ENCODE data around the gene TSTD2. TPM values are rescaled to one million over a fixed set of nuclear protein-coding genes. Genes with fewer than 3 reads are reported as not detected.
A peak's percentile ranks its signal among the peaks of the same experiment; 100 is the strongest.

Gene TSTD2
- polyA plus RNA-seq, result 50.0 and 57.6 TPM in 2 replicates
- polyA minus RNA-seq, result 54.3 and 57.7 TPM in 2 replicates

GRCh38 chr9:97632985-97633858 lies at the start of gene TSTD2, which contains the start of gene NCBP1:
TSTD2 (minus strand) TSS chr9:97633368; CDS start chr9:97627562, 5,806 bp downstream.
NCBP1 (plus strand) TSS chr9:97633821; CDS start chr9:97633882, 61 bp downstream.
- peak within 1 kb of the TSS; percentile 98 for H3K9ac ChIP-seq (ENCODE audit: low read length)
- no peaks in the 10 kb centered on the region for H4K20me1 ChIP-seq (ENCODE audit: insufficient read depth)
- H3K4me3 ChIP-seq (ENCODE audit: low read length), result peak within 1 kb of the TSS; percentile 96
- peaks cover 7% of the 10 kb centered on the region for H3F3A ChIP-seq (ENCODE audit: insufficient read depth, low read length, poor library complexity, severe bottlenecking)
- H3K27me3 ChIP-seq (ENCODE audit: insufficient read depth, low read depth, low read length), result no peaks in the 10 kb centered on the region
- H3K79me2 ChIP-seq (replicated peaks; ENCODE audit: insufficient read depth, low read length), result peaks cover 75% of the 10 kb centered on the region
- H3K36me3 ChIP-seq (ENCODE audit: insufficient read depth, low read length), result no peaks in the 10 kb centered on the region
- TF ChIP-seq POLR2AphosphoS5 (IDR thresholded peaks at IDR 0.05) (peak; percentile 92), CTCF (IDR thresholded peaks at IDR 0.05; ENCODE audit: poor library complexity, severe bottlenecking) (peak; percentile 36), REST (IDR thresholded peaks at IDR 0.05; ENCODE audit: borderline replicate concordance) (peak; percentile 60), MXI1 (conservative IDR thresholded peaks at IDR 0.05; ENCODE audit: poor library complexity, severe bottlenecking) (peak; percentile 84), EZH2 (IDR thresholded peaks at IDR 0.05; ENCODE audit: borderline replicate concordance, insufficient read depth, low read length, poor library complexity, severe bottlenecking) (no peak), SMC3 (conservative IDR thresholded peaks at IDR 0.05; ENCODE audit: poor library complexity) (no peak), TAF1 (IDR thresholded peaks at IDR 0.05; ENCODE audit: low read depth) (peak; percentile 71), RAD21 (conservative IDR thresholded peaks at IDR 0.05) (no peak), EP300 (conservative IDR thresholded peaks at IDR 0.05; ENCODE audit: poor library complexity, severe bottlenecking) (peak; percentile 66)
- H2AFZ ChIP-seq (ENCODE audit: low read depth, low read length), result peak within 1 kb of the TSS; percentile 94
- peak within 1 kb of the TSS; percentile 99 for H3K27ac ChIP-seq (ENCODE audit: low read length)
- no peaks in the 10 kb centered on the region for H3K9me3 ChIP-seq (ENCODE audit: low read length)
- no peaks in the 10 kb centered on the region for H3K9me2 ChIP-seq (ENCODE audit: insufficient read depth, low read length)
- peak within 1 kb of the TSS; percentile 99 for H3K4me2 ChIP-seq (ENCODE audit: low read length)

- Histone ChIP-seq H3F3A (ENCODE audit: insufficient read depth, low read length, poor library complexity, severe bottlenecking) (no peaks in the 10 kb centered on the region), H3K36me3 (ENCODE audit: insufficient read depth, low read length) (peaks cover 7% of the 10 kb centered on the region), H3K4me2 (ENCODE audit: low read length) (no peak overlapping the region), H4K20me1 (ENCODE audit: insufficient read depth) (no peaks in the 10 kb centered on the region), H3K27ac (ENCODE audit: low read length) (no peak overlapping the region), H2AFZ (ENCODE audit: low read depth, low read length) (no peak overlapping the region), H3K4me3 (ENCODE audit: low read length) (no peak overlapping the region), H3K27me3 (ENCODE audit: insufficient read depth, low read depth, low read length) (no peaks in the 10 kb centered on the region), H3K9ac (ENCODE audit: low read length) (no peak overlapping the region), H3K79me2 (replicated peaks; ENCODE audit: insufficient read depth, low read length) (no peaks in the 10 kb centered on the region), H3K9me3 (ENCODE audit: low read length) (no peaks in the 10 kb centered on the region), H3K9me2 (ENCODE audit: insufficient read depth, low read length) (no peaks in the 10 kb centered on the region)
- TF ChIP-seq MXI1 (conservative IDR thresholded peaks at IDR 0.05; ENCODE audit: poor library complexity, severe bottlenecking), result no peak
- TF ChIP-seq REST (IDR thresholded peaks at IDR 0.05; ENCODE audit: borderline replicate concordance), result no peak
- TF ChIP-seq CTCF (IDR thresholded peaks at IDR 0.05; ENCODE audit: poor library complexity, severe bottlenecking), result no peak
- no peak for TF ChIP-seq RAD21 (conservative IDR thresholded peaks at IDR 0.05)
- TF ChIP-seq EZH2 (IDR thresholded peaks at IDR 0.05; ENCODE audit: borderline replicate concordance, insufficient read depth, low read length, poor library complexity, severe bottlenecking), result no peak
- no peak for TF ChIP-seq SMC3 (conservative IDR thresholded peaks at IDR 0.05; ENCODE audit: poor library complexity)
- no peak for TF ChIP-seq TAF1 (IDR thresholded peaks at IDR 0.05; ENCODE audit: low read depth)
- no peak for TF ChIP-seq EP300 (conservative IDR thresholded peaks at IDR 0.05; ENCODE audit: poor library complexity, severe bottlenecking)
- TF ChIP-seq POLR2AphosphoS5 (IDR thresholded peaks at IDR 0.05), result no peak
Observed at GRCh38 chr9:97682242-97682641, 49.1 kb upstream of the TSTD2 start.

All from neural cell (in vitro differentiated cells).